HepG2 (cell line): ENCODE data around the gene CAMKK1. TPM values are rescaled to one million over a fixed set of nuclear protein-coding genes. Genes with fewer than 3 reads are reported as not detected.

ENCODE experiments used
- ATAC-seq: fragments of 200-7000 bp; cut with Tn5 transposase; 3 replicates; pipeline ENCODE4 v1.9.1; 2020; ENCODE audit warnings: mild to moderate bottlenecking, moderate library complexity
- BruUV-seq: library from RNA; stranded (reverse); fragments of 400-500 nt; replicated peaks from 2 replicates; lab custom pipeline; 2021; lab: Mats Ljungman, UMichigan
- CTCF ChIA-PET: fragments of 300-600 bp; formaldehyde crosslinking; extraction: SDS; loops from one replicate; lab custom pipeline; 2021; ENCODE audit warnings: low total read pairs, inconsistent platforms, low intra/inter-chr PET ratio; lab: Yijun Ruan, JAX
- POLR2A ChIA-PET: fragments of 350-600 bp; sonication (Branson Sonifier 250); formaldehyde crosslinking; loops from one replicate; lab custom pipeline; 2020; ENCODE audit warnings: antibody characterized with exemption, inconsistent platforms; lab: Yijun Ruan, JAX
- DNase-seq: peaks from one replicate; pipeline ENCODE4 v3.0.0-alpha.2; 2015; ENCODE audit warnings: low spot score
- FAIRE-seq: peaks from 3 replicates; lab custom pipeline; 2011; peaks lifted over from hg19 to GRCh38; lab: Jason Lieb, UNC
- H2AFZ ChIP-seq: one replicate; pipeline ENCODE4 v1.6.1; 2011; ENCODE audit warnings: low read length, inconsistent platforms
- H3K27ac ChIP-seq: fragments of 300-600 bp; 3 replicates; pipeline ENCODE4 v1.8.0; 2011; ENCODE audit warnings: mixed run types, mild to moderate bottlenecking, mixed read lengths, low read length, inconsistent platforms; ENCODE audit not compliant: insufficient read depth; ENCODE audit errors: extremely low read length
- H3K27me3 ChIP-seq, 2 experiments: fragments of 200-600 bp in 1 of 2; 2 replicates in 1 of 2; 3 replicates in 1 of 2; pipeline versions ENCODE4 v1.6.0 to v1.8.0; 2011; ENCODE audit warnings: low read length in 2 of 2, mild to moderate bottlenecking in 2 of 2, moderate library complexity in 2 of 2, inconsistent platforms in 1 of 2; ENCODE audit not compliant: insufficient read depth in 2 of 2, control insufficient read depth in 1 of 2
- H3K36me3 ChIP-seq, 2 experiments: fragments of 200-600 bp in 1 of 2; replicated peaks in 1 of 2; 2 replicates in 1 of 2; 3 replicates in 1 of 2; pipeline versions ENCODE4 v1.5.1 to v1.8.0; 2011; ENCODE audit warnings: low read length in 2 of 2, inconsistent platforms in 1 of 2; ENCODE audit not compliant: insufficient read depth in 2 of 2, control insufficient read depth in 1 of 2
- H3K4me1 ChIP-seq: 2 replicates; pipeline ENCODE4 v1.5.1; 2012; ENCODE audit warnings: low read length, inconsistent platforms; ENCODE audit not compliant: insufficient read depth
- H3K4me2 ChIP-seq: 2 replicates; pipeline ENCODE4 v1.6.0; 2011; ENCODE audit warnings: low read depth, low read length, inconsistent platforms
- H3K4me3 ChIP-seq, 3 experiments: fragments of 200-600 bp in 1 of 3; sonication (generic), shearing (Covaris generic) in 1 of 3; replicated peaks in 1 of 3; 2 replicates each; pipeline ENCODE4 v1.5.1; 2011 to 2016; ENCODE audit warnings: low read length in 3 of 3, inconsistent platforms in 2 of 3, low read depth in 2 of 3, mild to moderate bottlenecking in 2 of 3, control low read depth in 1 of 3, mixed read lengths in 1 of 3; ENCODE audit not compliant: insufficient read depth in 1 of 3
- H3K79me2 ChIP-seq: one replicate; pipeline ENCODE4 v1.6.1; 2011; ENCODE audit warnings: low read length, inconsistent platforms; ENCODE audit not compliant: insufficient read depth
- H3K9ac ChIP-seq: 2 replicates; pipeline ENCODE4 v1.6.0; 2011; ENCODE audit warnings: mild to moderate bottlenecking, low read depth, low read length, inconsistent platforms; ENCODE audit not compliant: insufficient read depth
- H3K9me3 ChIP-seq: 2 replicates; pipeline ENCODE4 v1.5.1; 2012; ENCODE audit warnings: mild to moderate bottlenecking, low read length
- H4K20me1 ChIP-seq: 2 replicates; pipeline ENCODE4 v1.6.0; 2011; ENCODE audit warnings: inconsistent platforms, mild to moderate bottlenecking, low read length, moderate library complexity; ENCODE audit not compliant: insufficient read depth
- MTERF4 ChIP-seq: sonication (generic); formaldehyde crosslinking; IDR thresholded peaks from 2 replicates; pipeline ENCODE4 v1.8.0; 2023; ENCODE audit warnings: mild to moderate bottlenecking, missing genetic modification reagents
- YY1 ChIP-seq: IDR thresholded peaks from 2 replicates; pipeline ENCODE4 v1.6.1; 2011; ENCODE audit warnings: low read length, low read depth, moderate library complexity, mild to moderate bottlenecking; ENCODE audit not compliant: insufficient read depth, insufficient replicate concordance
- ZNF746 ChIP-seq: sonication (generic); formaldehyde crosslinking; IDR thresholded peaks from 2 replicates; pipeline ENCODE4 v1.8.0; 2022; ENCODE audit warnings: mild to moderate bottlenecking, missing genetic modification reagents
- ZNF768 ChIP-seq: sonication (generic); formaldehyde crosslinking; IDR thresholded peaks from 2 replicates; pipeline ENCODE4 v1.4.0; 2020; ENCODE audit warnings: missing genetic modification reagents
- whole genome bisulfite sequencing: methylation state at CpG from one replicate; pipeline ENCODE4 v1.1.6; 2017; ENCODE audit warnings: low lambda C conversion rate; 5-methylcytosine and 5-hydroxymethylcytosine counted together
- in situ Hi-C: cut with HindIII; loops from 2 replicates; pipeline ENCODE4 v1.10.0; 2017; ENCODE audit warnings: low pct_unique_long_range_greater_than_20kb; ENCODE audit not compliant: extremely low pct_ligation_motif_present
- intact Hi-C: fragments of 100-400 bp; cut with micrococcal nuclease; formaldehyde crosslinking; loops from one replicate; pipeline ENCODE4 v1.10.0; 2022; ENCODE audit not compliant: unreplicated experiment
- polyA plus RNA-seq, 8 experiments: library from polyadenylated mRNA; depleted of rRNA in 3 of 8; stranded (reverse) in 7 of 8; unstranded in 1 of 8; fragments of >200 nt; fragmentation: Illumina TruSeq in 4 of 8; extraction: Trizol in 4 of 8; gene quantifications; 2 replicates each; pipeline versions ENCODE4 v1.2.1 to v1.2.3, GENCODE V29; 2011 to 2016; ENCODE audit warnings: low read depth in 4 of 8, missing spikeins in 1 of 8, mixed read lengths in 1 of 8; ENCODE audit not compliant: insufficient read depth in 1 of 8
- total RNA-seq, 5 experiments: library from RNA; depleted of rRNA; stranded (reverse); fragments of >200 nt; fragmentation: Illumina TruSeq; extraction: Trizol; gene quantifications; 2 replicates each; pipeline ENCODE4 v1.2.3, GENCODE V29; 2016; ENCODE audit warnings: low read depth in 1 of 5
- TF ChIP-seq, protein P1 (sequence below), 2 experiments: sonication (generic) in 1 of 2; formaldehyde crosslinking in 1 of 2; IDR thresholded peaks; 2 replicates each; pipeline versions ENCODE4 v1.4.0 to v1.6.1; 2018 to 2020; ENCODE audit warnings: missing genetic modification reagents in 2 of 2, borderline replicate concordance in 1 of 2, low read depth in 1 of 2, mild to moderate bottlenecking in 1 of 2, missing biosample characterization in 1 of 2

The CAMKK1 gene
- total and polyA plus RNA-seq, 2 of the 13 experiments (the other 11 are each of a cell fraction or from before 2014, with no cell fraction given), result 1.5 to 1.6 TPM

- ChIA-PET CTCF (no interaction called here), POLR2A (no interaction called here)
- H3K4me1 ChIP-seq, result peaks cover 8% of the 10 kb centered on the region; the same call in 1 of the 2 replicates
- no peak overlapping the region for H3K4me2 ChIP-seq
- H3K79me2 ChIP-seq, result no peaks in the 10 kb centered on the region
- no TSS peak for BruUV-seq
- in situ Hi-C loops, result no loop called here
- TF ChIP-seq ZNF746 (no peak), YY1 (no peak), ZNF768 (peak; percentile 87), MTERF4 (CRISPR knock-in tag) (no peak)
- TF ChIP-seq, protein P1, sequence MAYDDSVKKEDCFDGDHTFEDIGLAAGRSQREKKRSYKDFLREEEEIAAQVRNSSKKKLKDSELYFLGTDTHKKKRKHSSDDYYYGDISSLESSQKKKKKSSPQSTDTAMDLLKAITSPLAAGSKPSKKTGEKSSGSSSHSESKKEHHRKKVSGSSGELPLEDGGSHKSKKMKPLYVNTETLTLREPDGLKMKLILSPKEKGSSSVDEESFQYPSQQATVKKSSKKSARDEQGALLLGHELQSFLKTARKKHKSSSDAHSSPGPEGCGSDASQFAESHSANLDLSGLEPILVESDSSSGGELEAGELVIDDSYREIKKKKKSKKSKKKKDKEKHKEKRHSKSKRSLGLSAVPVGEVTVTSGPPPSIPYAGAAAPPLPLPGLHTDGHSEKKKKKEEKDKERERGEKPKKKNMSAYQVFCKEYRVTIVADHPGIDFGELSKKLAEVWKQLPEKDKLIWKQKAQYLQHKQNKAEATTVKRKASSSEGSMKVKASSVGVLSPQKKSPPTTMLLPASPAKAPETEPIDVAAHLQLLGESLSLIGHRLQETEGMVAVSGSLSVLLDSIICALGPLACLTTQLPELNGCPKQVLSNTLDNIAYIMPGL (CRISPR knock-in tag; IDR thresholded peaks at IDR 0.05; ENCODE audit: borderline replicate concordance in 1 of 2, low read depth in 1 of 2), result no peak
- FAIRE-seq, result no peak
- no peak for ATAC-seq
- intact Hi-C loops, result no loop called here
- H4K20me1 ChIP-seq, result no peaks in the 10 kb centered on the region
- no peak overlapping the region for H3K4me3 ChIP-seq
- no peak overlapping the region for H3K27ac ChIP-seq
- H3K9me3 ChIP-seq, result no peaks in the 10 kb centered on the region
- H3K27me3 ChIP-seq, result no peaks in the 10 kb centered on the region
- no peak overlapping the region for H2AFZ ChIP-seq
- no peaks in the 10 kb centered on the region; a peak in 1 of 5 replicates for H3K36me3 ChIP-seq
- 95% methylated on average over 3 of the region's 7 CpGs for WGBS
- H3K9ac ChIP-seq, result no peak overlapping the region
- DNase-seq, result no peak
Measured at GRCh38 chr17:3880983-3881382, 11.9 kb downstream of the CAMKK1 start.
